A549 (cell line): ENCODE data around the gene WDFY2. TPM values are rescaled to one million over a fixed set of nuclear protein-coding genes. Genes with fewer than 3 reads are reported as not detected.

Source experiments
- ATAC-seq, 2 experiments: fragments of 200-7000 bp in 1 of 2; fragments of >200 bp in 1 of 2; cut with Nextera tagmentation in 1 of 2; cut with Tn5 transposase in 1 of 2; 3 replicates each; pipeline versions ENCODE4 v1.8.0 to v1.9.1; 2018 to 2020; ENCODE audit warnings: mild to moderate bottlenecking in 1 of 2, moderate library complexity in 1 of 2
- CTCF ChIA-PET: fragments of 300-600 bp; sonication (Branson Sonifier 250); formaldehyde crosslinking; extraction: SDS; loops from one replicate; lab custom pipeline; 2021; ENCODE audit warnings: antibody characterized with exemption, inconsistent platforms; lab: Yijun Ruan, JAX
- POLR2A ChIA-PET: fragments of 350-600 bp; formaldehyde crosslinking; extraction: SDS; loops from one replicate; lab custom pipeline; 2021; ENCODE audit warnings: antibody characterized with exemption, inconsistent platforms; lab: Yijun Ruan, JAX
- DNase-seq, 2 experiments: peaks; one replicate each; pipeline versions ENCODE4 v3.0.0 to v3.0.0-alpha.2; 2011 to 2016; ENCODE audit warnings: low read depth in 1 of 2, low spot score in 1 of 2
- FAIRE-seq: peaks from 2 replicates; lab custom pipeline; 2011; peaks lifted over from hg19 to GRCh38; lab: Jason Lieb, UNC
- H3K27ac ChIP-seq, 2 experiments: fragments of >200 bp; sonication (Bioruptor Twin); formaldehyde crosslinking; 3 replicates each; pipeline ENCODE4 v1.5.1; 2016 to 2017
- H3K4me1 ChIP-seq: fragments of >200 bp; sonication (Bioruptor Twin); formaldehyde crosslinking; 3 replicates; pipeline ENCODE4 v1.6.1; 2016
- H3K4me2 ChIP-seq: fragments of >200 bp; sonication (Bioruptor Twin); formaldehyde crosslinking; 3 replicates; pipeline ENCODE4 v1.6.1; 2016
- H3K4me3 ChIP-seq: fragments of >200 bp; sonication (Bioruptor Twin); formaldehyde crosslinking; 3 replicates; pipeline ENCODE4 v1.5.1; 2016
- H3K9me3 ChIP-seq: fragments of >200 bp; sonication (Bioruptor Twin); formaldehyde crosslinking; 3 replicates; pipeline ENCODE4 v1.6.1; 2016
- EHMT2 ChIP-seq: fragments of 200-600 bp; sonication (generic); IDR thresholded peaks from 2 replicates; pipeline ENCODE4 v1.6.1; 2016; ENCODE audit warnings: antibody characterized with exemption, low read depth, mild to moderate bottlenecking, moderate library complexity
- FOSB ChIP-seq: fragments of 250-450 bp; sonication (Bioruptor Pico); IDR thresholded peaks from 2 replicates; pipeline ENCODE4 v1.5.0; 2020; ENCODE audit warnings: mild to moderate bottlenecking, moderate library complexity
- HOXB13 ChIP-seq: fragments of 250-450 bp; sonication (Bioruptor Pico); IDR thresholded peaks from 2 replicates; pipeline ENCODE4 v1.5.0; 2020; ENCODE audit warnings: low read depth, mild to moderate bottlenecking, moderate library complexity
- HOXB5 ChIP-seq: fragments of 250-450 bp; sonication (Bioruptor Pico); IDR thresholded peaks from 2 replicates; pipeline ENCODE4 v1.5.0; 2020; ENCODE audit warnings: mild to moderate bottlenecking, moderate library complexity
- JUN ChIP-seq, 2 experiments: fragments of >200 bp; sonication (Bioruptor Twin); formaldehyde crosslinking; IDR thresholded peaks; 2 replicates in 1 of 2; 3 replicates in 1 of 2; pipeline ENCODE4 v1.6.1; 2016 to 2017
- MAZ ChIP-seq: fragments of 150-350 bp; IDR thresholded peaks from 2 replicates; pipeline ENCODE4 v1.6.1; 2014; ENCODE audit warnings: antibody characterized with exemption, low read depth, low read length, borderline replicate concordance
- NPAS2 ChIP-seq: fragments of 250-450 bp; sonication (Bioruptor Pico); IDR thresholded peaks from 2 replicates; pipeline ENCODE4 v1.8.0; 2022; ENCODE audit warnings: mild to moderate bottlenecking, moderate library complexity, borderline replicate concordance
- PHF8 ChIP-seq: fragments of 200-600 bp; sonication (generic); IDR thresholded peaks from 2 replicates; pipeline ENCODE4 v1.6.1; 2016; ENCODE audit warnings: low read depth, mild to moderate bottlenecking, antibody characterized with exemption, moderate library complexity, borderline replicate concordance
- POLR2AphosphoS2 ChIP-seq: conservative IDR thresholded peaks from 2 replicates; pipeline ENCODE4 v1.6.1; 2012; ENCODE audit warnings: low read length, improper control_type of control experiment, inconsistent platforms
- RAD21 ChIP-seq, 2 experiments: fragments of >200 bp in 1 of 2; sonication (Bioruptor Twin) in 1 of 2; formaldehyde crosslinking in 1 of 2; IDR thresholded peaks in 1 of 2; conservative IDR thresholded peaks in 1 of 2; 2 replicates in 1 of 2; 3 replicates in 1 of 2; pipeline ENCODE4 v1.6.1; 2012 to 2018; ENCODE audit warnings: inconsistent platforms in 1 of 2
- RCOR1 ChIP-seq: fragments of 150-350 bp; IDR thresholded peaks from 2 replicates; pipeline ENCODE4 v1.6.1; 2014; ENCODE audit warnings: antibody characterized with exemption, low read length, low read depth
- RFX5 ChIP-seq: fragments of 450-650 bp; IDR thresholded peaks from 2 replicates; pipeline ENCODE4 v1.7.1; 2014; ENCODE audit warnings: antibody characterized with exemption, mild to moderate bottlenecking, moderate library complexity
- SMC3 ChIP-seq: fragments of >200 bp; sonication (Bioruptor Twin); formaldehyde crosslinking; IDR thresholded peaks from 3 replicates; pipeline ENCODE4 v1.6.1; 2018; ENCODE audit warnings: inconsistent platforms
- ZFP36 ChIP-seq: fragments of 450-650 bp; IDR thresholded peaks from 2 replicates; pipeline ENCODE4 v1.6.1; 2014; ENCODE audit warnings: borderline replicate concordance; ENCODE audit not compliant: partially characterized antibody
- WGBS: methylation state at CpG from one replicate; pipeline ENCODE4 v1.1.6; 2017; ENCODE audit errors: missing lambda C conversion rate; 5-methylcytosine and 5-hydroxymethylcytosine counted together
- polyA plus RNA-seq, 4 experiments: library from polyadenylated mRNA; depleted of rRNA in 3 of 4; stranded (reverse); fragments of >200 nt; fragmentation: RNase III in 1 of 4; extraction: RNeasy Plus Mini Kit Qiagen cat#74134 plus additional on column Dnase treatment in 1 of 4; gene quantifications; 2 replicates in 3 of 4; 3 replicates in 1 of 4; pipeline ENCODE4 v1.2.3, GENCODE V29; 2011 to 2017
- TF ChIP-seq, protein P1 (sequence below): fragments of 250-450 bp; sonication (Bioruptor Pico); IDR thresholded peaks from 2 replicates; pipeline ENCODE4 v1.5.0; 2020; ENCODE audit warnings: low read depth, mild to moderate bottlenecking, moderate library complexity

WDFY2 gene
- polyA plus RNA-seq, 2 of the 4 experiments (the other 2 are of a cell fraction), result 5.2 to 8.5 TPM

DNA sequence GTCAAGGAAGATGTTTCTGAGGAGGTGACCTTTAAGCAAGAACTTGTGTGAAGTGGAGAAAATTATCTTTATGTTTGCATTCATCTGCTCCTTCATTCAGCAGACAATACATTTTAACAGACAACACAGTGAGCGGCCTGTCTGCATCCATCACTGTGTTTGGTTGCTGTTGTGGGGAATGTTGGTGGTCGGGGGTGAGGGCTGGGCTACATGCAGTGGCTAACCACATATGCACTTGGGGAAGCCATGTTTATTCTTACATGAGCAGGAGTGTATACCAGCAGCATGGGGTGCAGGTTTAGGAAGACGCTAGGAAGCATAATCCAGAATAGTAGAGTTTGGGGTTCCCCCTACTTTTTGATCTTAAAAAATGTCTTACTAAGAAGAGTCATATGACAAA is 153.3 kb downstream of the WDFY2 start:
- FAIRE-seq (no peak), DNase-seq (no peak), ATAC-seq (no peak)
- H3K9me3 ChIP-seq, result no peaks in the 10 kb centered on the region
- H3K27ac ChIP-seq, result no peak overlapping the region
- no peak overlapping the region for H3K4me2 ChIP-seq
- POLR2A ChIA-PET, result no interaction called here
- peaks cover 7% of the 10 kb centered on the region; the same call in 2 of the 3 replicates for H3K4me1 ChIP-seq
- TF ChIP-seq SMC3 (no peak), FOSB (CRISPR knock-in tag) (no peak), RAD21 (conservative IDR thresholded peaks at IDR 0.05 in 1 of 2, IDR thresholded peaks at IDR 0.05 in 1 of 2) (no peak), HOXB13 (CRISPR knock-in tag) (no peak), ZFP36 (no peak), RCOR1 (no peak), EHMT2 (no peak)
- TF ChIP-seq, protein P1, sequence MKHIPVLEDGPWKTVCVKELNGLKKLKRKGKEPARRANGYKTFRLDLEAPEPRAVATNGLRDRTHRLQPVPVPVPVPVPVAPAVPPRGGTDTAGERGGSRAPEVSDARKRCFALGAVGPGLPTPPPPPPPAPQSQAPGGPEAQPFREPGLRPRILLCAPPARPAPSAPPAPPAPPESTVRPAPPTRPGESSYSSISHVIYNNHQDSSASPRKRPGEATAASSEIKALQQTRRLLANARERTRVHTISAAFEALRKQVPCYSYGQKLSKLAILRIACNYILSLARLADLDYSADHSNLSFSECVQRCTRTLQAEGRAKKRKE, result no peak
- CTCF ChIA-PET, result no interaction called here
- 93% methylated on average over 3 of the region's 3 CpGs for WGBS
- no peak overlapping the region for H3K4me3 ChIP-seq

DNA sequence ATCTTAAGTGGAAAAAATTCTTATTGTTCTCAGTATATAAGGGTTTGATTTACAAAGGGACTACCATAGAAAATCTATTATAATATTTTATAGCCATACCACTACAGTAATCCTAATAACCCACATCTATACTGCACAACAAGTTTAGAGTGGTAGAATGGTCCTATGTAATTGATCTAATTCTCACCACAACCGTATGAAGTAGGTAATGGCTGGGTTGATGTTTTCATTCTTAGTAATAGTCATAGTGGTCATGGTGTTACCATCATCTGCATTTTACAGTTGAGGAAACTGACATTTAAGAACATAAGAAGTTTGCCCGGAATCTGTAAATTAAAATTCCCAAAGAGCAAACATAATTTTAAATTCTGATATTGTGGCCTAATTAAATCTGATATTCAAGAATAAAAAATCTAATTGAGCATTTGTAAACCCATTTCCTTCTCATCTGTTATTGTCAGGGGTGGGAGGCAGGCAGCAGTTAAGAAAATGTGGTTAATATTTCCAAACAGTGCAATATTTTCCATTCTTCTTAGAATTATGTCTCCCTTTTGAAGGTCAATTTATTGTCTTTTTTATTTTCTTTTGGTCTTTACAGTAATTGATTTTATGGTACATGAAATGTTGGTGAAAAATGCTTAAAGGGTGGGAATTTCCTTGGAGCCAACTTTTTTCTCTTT is 154.1 kb downstream of the WDFY2 start:
- ATAC-seq, result no peak
- WGBS, result 89% methylated on average over 2 of the region's 2 CpGs
- POLR2A ChIA-PET, result no interaction called here
- no peak for TF ChIP-seq FOSB (CRISPR knock-in tag)
- no peak for TF ChIP-seq MAZ
- no peak for TF ChIP-seq PHF8
- TF ChIP-seq, all 56 proteins: peak for 0
- Histone ChIP-seq H3K4me2 (no peak overlapping the region), H3K27ac (no peak overlapping the region), H3K4me1 (peaks cover 6% of the 10 kb centered on the region; the same call in 2 of the 3 replicates), H3K9me3 (no peaks in the 10 kb centered on the region), H3K4me3 (no peak overlapping the region)
- FAIRE-seq (no peak), DNase-seq (no peak)
- CTCF ChIA-PET, result no interaction called here

DNA sequence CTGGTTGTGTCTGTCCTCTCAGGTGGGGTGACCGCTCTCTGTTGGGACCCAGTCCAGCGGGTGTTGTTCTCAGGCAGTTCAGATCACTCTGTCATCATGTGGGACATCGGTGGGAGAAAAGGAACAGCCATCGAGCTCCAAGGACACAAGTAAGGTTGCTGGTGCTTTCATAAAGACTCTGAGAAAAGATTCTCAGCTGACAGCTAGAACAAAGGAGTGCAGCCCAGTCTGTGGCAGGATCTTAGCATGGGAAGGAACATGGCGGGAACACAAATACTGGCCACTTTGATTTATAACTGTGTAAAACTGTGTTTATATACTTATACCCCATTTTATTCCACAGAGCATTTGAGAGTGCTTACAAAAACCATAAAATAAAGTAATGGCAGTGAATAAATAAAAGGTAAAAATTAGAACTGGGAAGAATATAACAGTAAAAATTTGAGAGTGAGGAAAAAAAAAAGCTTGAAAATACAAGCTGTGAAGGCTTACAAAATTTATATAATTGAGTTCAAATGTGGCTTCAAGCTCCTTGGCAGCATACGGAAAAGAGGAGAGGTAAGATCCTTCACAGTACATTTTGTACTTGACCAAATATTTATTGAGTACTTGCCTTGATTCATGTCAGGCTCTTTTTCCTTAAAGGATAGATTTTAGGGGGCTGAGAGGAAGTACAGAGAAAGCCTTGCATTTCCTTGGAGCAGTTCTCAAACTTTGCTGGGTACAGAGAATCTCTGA is 154.9 kb downstream of the WDFY2 start:
- TF ChIP-seq HOXB5 (CRISPR knock-in tag), result no peak
- TF ChIP-seq, all 56 proteins: peak for 0
- POLR2A ChIA-PET, result no interaction called here
- CTCF ChIA-PET, result no interaction called here
- Histone ChIP-seq H3K4me2 (no peak overlapping the region), H3K4me3 (no peak overlapping the region), H3K27ac (no peak overlapping the region), H3K9me3 (no peaks in the 10 kb centered on the region), H3K4me1 (no peaks in the 10 kb centered on the region)
- DNase-seq (no peak), FAIRE-seq (no peak), ATAC-seq (no peak)
- 90% methylated on average over 6 of the region's 6 CpGs for WGBS

DNA sequence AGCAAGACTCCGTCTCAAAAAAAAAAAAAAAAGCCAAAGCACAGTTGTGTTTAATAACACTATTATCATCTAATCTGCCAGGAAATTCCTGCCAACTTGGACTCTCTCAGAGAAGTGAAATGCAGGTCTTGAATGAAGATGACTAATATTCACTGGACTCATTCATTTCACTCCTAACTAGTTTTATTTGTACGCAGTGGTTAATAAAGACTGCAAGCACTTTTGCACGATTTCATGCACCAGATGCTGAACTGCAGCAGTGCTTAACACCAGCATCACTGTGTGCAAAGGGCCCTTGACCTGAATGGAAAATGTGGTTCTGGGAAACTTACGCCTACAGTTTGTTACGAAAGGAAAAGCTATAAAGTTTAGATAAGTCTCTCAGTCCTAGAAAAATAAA is 156.4 kb downstream of the WDFY2 start:
- no peak for ATAC-seq
- TF ChIP-seq RFX5 (no peak), POLR2AphosphoS2 (no peak), NPAS2 (CRISPR knock-in tag) (no peak), RAD21 (conservative IDR thresholded peaks at IDR 0.05 in 1 of 2, IDR thresholded peaks at IDR 0.05 in 1 of 2) (no peak), JUN (IDR thresholded peaks at IDR 0.05) (no peak), SMC3 (no peak)
- no peak for FAIRE-seq
- ChIA-PET POLR2A (interaction anchor here (0.5 kb wide), 1 partner anchor 16 kb away, joined by 5 read pairs; no protein-coding TSS in a partner anchor), CTCF (interaction anchor here (1.2 to 1.9 kb wide), 3 partner anchors 9 to 454 kb away, joined by 4 to 6 read pairs (median 5); no protein-coding TSS in a partner anchor)
- 95% methylated on average over 5 of the region's 5 CpGs for WGBS
- H3K4me3 ChIP-seq, result no peak overlapping the region
- H3K27ac ChIP-seq, result no peak overlapping the region
- no peak for DNase-seq
- H3K4me2 ChIP-seq, result no peak overlapping the region
- no peaks in the 10 kb centered on the region for H3K9me3 ChIP-seq
- H3K4me1 ChIP-seq, result no peaks in the 10 kb centered on the region
